ENCODE measurements around the gene VPS26C. TPM values are rescaled to one million over a fixed set of nuclear protein-coding genes. Genes with fewer than 3 reads are reported as not detected.

Gene VPS26C
- total RNA-seq, 1 donor from 2014 or later, result 54.2 TPM

GRCh38 chr21:37251294-37251634 lies 15.9 kb downstream of the VPS26C start:
- Histone ChIP-seq H3K4me1 (peaks cover 48% of the 10 kb centered on the region), H3K9me3 (replicated peaks) (no peaks in the 10 kb centered on the region), H3K4me3 (no peak overlapping the region), H3K27me3 (ENCODE audit: low read depth) (no peaks in the 10 kb centered on the region), H3K27ac (replicated peaks) (no peak overlapping the region), H3K36me3 (no peaks in the 10 kb centered on the region)
- no peak for TF ChIP-seq CTCF (IDR thresholded peaks at IDR 0.05; ENCODE audit: borderline replicate concordance)
- intact Hi-C loops (cut with micrococcal nuclease), result no loop called here
- DNase-seq, result no peak

- no peak overlapping the region for H3K27ac ChIP-seq (replicated peaks)
- H3K4me1 ChIP-seq, result peaks cover 46% of the 10 kb centered on the region
- TF ChIP-seq CTCF (IDR thresholded peaks at IDR 0.05; ENCODE audit: borderline replicate concordance), result no peak
- no peaks in the 10 kb centered on the region for H3K9me3 ChIP-seq (replicated peaks)
- no peaks in the 10 kb centered on the region for H3K36me3 ChIP-seq
- intact Hi-C loops (cut with micrococcal nuclease), result no loop called here
- H3K4me3 ChIP-seq, result no peak overlapping the region
- H3K27me3 ChIP-seq (ENCODE audit: low read depth), result no peaks in the 10 kb centered on the region
- no peak for DNase-seq
Observed at GRCh38 chr21:37249112-37249904, 17.8 kb downstream of the VPS26C start.

GRCh38 chr21:37248298-37248697 lies 18.8 kb downstream of the VPS26C start:
- no peaks in the 10 kb centered on the region for H3K9me3 ChIP-seq (replicated peaks)
- TF ChIP-seq CTCF (IDR thresholded peaks at IDR 0.05; ENCODE audit: borderline replicate concordance), result no peak
- H3K27ac ChIP-seq (replicated peaks), result no peak overlapping the region
- H3K4me3 ChIP-seq, result no peak overlapping the region
- H3K36me3 ChIP-seq, result no peaks in the 10 kb centered on the region
- no peak for DNase-seq
- H3K27me3 ChIP-seq (ENCODE audit: low read depth), result no peaks in the 10 kb centered on the region
- intact Hi-C loops (cut with micrococcal nuclease), result no loop called here
- H3K4me1 ChIP-seq, result peaks cover 54% of the 10 kb centered on the region

GRCh38 chr21:37245151-37245550 lies 22.0 kb downstream of the VPS26C start:
- TF ChIP-seq CTCF (IDR thresholded peaks at IDR 0.05; ENCODE audit: borderline replicate concordance), result no peak
- intact Hi-C loops (cut with micrococcal nuclease), result no loop called here
- H3K27ac ChIP-seq (replicated peaks), result no peak overlapping the region
- H3K36me3 ChIP-seq, result peaks cover 6% of the 10 kb centered on the region
- H3K4me3 ChIP-seq, result no peak overlapping the region
- no peaks in the 10 kb centered on the region for H3K27me3 ChIP-seq (ENCODE audit: low read depth)
- no peak for DNase-seq
- H3K9me3 ChIP-seq (replicated peaks), result no peaks in the 10 kb centered on the region
- H3K4me1 ChIP-seq, result peaks cover 47% of the 10 kb centered on the region

GRCh38 chr21:37244501-37245095 lies 22.5 kb downstream of the VPS26C start:
- DNase-seq, result no peak
- no peak for TF ChIP-seq CTCF (IDR thresholded peaks at IDR 0.05; ENCODE audit: borderline replicate concordance)
- Histone ChIP-seq H3K36me3 (peaks cover 10% of the 10 kb centered on the region), H3K27me3 (ENCODE audit: low read depth) (no peaks in the 10 kb centered on the region), H3K27ac (replicated peaks) (no peak overlapping the region), H3K9me3 (replicated peaks) (no peaks in the 10 kb centered on the region), H3K4me3 (no peak overlapping the region), H3K4me1 (peaks cover 44% of the 10 kb centered on the region)
- intact Hi-C loops (cut with micrococcal nuclease), result no loop called here
